ENCODE data around the gene PNN.
"Not testable (repeated sequence)": the region's sequence is repeated elsewhere in the genome, so short reads cannot be mapped to it uniquely, and the experiment has no call there.

PNN gene

GRCh38 chr14:39230416-39231035, 55.5 kb downstream of the PNN start:
- DNase-seq: no peak

- not testable (repeated sequence) for DNase-seq
Measured at GRCh38 chr14:39231751-39232553, 56.9 kb downstream of the PNN start.

Data from SHP77 treated with DMSO at 0.1 percent for 48 hours (cell line).